NCI-H146 (cell line): ENCODE data around the gene FAM114A1.
"Not testable (repeated sequence)": the region's sequence is repeated elsewhere in the genome, so short reads cannot be mapped to it uniquely, and the experiment has no call there.

Source experiments
- DNase-seq: peaks from one replicate; lab custom pipeline; 2025; lab: John Stamatoyannopoulos, UW

Gene FAM114A1

DNA sequence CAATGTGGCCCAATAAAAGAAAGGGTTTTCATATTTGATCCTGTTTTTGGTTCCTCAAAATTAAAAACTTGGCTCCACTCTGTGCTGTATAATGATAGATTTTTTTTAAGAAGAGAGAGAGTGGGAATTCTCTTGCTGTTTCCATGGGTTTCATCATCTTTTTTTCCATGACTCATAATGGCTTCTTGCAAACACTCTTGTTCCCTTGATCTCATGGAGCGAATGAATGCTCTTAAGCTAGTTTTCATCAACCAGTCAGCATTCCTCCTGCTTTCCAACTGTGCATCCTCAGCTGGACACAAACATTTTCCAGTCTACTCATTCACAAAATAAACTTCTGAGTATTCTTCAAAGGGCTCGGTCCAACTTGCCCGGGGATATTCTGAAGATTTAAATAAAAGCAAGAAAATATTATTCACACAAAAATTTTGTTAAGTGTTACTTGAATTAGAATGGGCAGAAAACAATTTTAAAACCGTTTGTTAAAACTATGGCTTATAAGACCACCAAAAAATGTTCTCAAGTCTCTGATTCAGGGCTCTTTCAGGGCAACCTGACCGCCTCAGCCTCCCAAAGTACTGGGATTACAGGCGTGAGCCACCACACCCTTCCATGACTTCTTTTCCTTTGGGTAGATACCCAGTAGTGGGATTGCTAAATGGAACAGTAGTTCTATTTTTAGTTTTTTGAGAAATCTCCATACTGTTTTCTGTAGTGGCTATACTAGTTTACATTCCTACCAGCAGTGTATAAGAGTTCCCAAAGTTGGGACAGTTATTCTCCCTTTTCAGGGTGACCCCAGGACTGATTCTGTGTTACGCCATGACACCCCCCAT lies 99.9 kb downstream of the FAM114A1 start:
- DNase-seq, result no peak

DNA sequence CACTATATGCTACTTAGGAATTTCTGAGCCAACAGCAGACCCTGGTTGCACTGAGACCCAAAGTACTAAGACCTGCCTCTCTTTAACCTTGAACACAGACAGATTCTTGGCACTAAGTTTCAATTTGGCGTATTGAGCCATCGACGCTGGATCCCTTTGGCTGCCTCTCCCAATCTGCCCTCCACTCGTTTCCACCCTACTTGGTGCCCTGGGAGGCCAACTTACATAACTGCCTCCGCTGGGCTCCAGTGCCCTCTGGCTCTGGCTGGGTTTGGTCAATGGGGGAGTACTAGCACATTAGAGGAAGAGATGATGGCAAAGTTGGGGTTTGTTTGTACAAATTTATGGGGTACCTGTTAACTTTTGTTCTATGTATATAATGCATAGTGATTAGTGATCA lies 101.1 kb downstream of the FAM114A1 start:
- DNase-seq, result no peak

DNA sequence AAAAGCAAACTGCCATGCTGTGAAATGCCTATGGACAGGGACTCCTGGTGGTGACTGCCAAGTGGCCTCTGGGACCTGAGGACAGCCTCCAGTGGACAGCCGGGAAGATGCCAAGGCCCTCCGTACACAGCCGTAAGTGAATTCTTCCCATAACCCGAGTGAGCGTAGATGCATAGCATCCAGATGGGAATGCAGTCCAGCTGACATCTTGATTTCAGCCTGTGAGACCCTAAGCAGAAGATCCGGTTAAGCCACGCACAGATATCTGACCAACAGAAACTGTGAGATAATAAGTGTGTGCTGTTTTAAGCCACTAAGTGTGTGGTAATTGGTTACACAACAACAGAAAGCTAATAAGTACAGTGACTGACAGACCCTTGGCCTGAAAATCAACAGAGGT lies 108.7 kb downstream of the FAM114A1 start:
- no peak for DNase-seq

DNA sequence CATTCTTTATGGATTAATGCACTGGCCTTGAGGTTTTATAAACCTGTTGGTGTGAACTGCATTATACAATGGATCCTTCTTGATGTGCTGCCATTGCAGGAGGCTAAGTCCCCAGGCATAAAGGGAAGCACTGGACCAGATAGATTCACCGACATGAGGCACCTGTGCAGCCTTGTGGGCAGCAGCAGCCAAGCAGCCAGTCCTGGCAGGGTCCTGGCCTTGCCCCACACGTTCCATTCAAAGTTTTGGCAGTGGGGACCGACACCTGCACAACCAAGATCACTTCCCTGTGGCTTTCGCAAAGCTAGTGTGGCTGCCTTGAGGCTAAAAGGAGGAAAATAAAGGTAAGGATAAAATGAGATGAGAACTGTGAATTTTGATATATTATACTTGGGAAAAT lies 111.5 kb downstream of the FAM114A1 start:
- no peak for DNase-seq

DNA sequence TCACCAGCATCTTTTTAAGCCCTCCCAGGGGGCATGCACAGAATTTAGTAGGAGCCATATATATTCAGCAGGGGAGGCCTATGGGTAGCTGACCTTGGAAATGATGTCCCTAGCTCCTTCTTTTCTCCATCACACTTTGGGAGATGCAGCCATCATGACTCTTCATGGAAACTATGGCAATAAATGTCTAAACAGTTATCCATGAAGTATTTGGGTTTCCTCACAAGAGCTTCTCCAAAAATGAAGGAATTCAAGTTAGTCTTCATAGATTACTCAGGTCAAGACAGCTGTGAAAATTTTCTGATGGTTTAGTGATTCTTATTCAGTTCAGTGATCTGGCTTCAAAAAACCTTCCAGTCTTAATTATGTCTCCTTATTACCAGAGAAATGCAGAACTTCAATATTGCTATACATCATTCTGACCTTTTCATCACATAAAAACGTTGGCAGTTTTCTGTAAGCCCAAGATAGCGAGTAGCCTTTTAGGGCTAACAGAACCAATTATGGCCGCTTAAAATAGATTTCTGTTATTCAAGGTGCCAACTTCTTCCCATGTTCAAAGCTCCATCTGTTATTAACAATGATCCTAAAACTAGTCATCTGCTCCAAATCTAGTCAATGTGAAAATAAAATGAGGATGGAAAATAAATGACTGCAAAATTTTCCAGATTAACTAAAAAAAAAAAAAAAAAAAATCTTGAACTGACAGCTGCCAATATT lies 112.1 kb downstream of the FAM114A1 start:
- no peak for DNase-seq

DNA sequence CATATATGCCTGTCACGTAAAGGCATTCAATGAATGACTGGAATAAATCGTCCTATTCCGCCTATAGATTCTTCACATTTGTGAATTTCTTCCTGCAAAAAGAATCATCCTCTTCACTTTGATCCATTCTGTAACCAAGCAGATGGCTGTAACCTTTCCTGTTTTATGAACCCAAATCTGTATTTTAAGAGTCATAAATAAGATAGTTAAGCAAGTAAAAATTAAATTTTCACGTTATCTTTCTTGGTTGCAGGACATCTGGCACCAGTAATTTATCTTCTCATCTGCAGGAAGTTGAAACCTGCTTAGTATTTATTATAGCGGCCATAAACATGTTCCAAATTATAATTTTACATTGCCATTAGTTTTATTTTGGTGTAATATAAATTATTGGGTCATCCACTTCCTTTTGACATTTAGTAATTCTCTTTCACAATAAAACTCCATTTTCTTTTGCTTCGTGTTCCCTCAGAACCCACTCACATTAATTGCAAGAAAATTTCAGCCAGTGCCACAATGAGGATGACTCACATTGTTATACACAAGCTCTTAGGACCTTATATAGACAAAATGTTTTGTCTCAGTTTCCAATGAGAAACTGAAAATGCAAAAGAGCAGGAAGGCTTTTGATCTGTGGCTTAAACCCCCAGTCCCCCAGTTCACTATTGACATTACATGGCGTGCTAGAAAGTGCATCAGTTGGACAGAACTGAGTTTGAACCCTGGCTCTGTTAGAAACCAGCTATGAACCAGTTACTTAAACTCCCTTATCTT lies 113.5 kb downstream of the FAM114A1 start:
- no peak for DNase-seq

DNA sequence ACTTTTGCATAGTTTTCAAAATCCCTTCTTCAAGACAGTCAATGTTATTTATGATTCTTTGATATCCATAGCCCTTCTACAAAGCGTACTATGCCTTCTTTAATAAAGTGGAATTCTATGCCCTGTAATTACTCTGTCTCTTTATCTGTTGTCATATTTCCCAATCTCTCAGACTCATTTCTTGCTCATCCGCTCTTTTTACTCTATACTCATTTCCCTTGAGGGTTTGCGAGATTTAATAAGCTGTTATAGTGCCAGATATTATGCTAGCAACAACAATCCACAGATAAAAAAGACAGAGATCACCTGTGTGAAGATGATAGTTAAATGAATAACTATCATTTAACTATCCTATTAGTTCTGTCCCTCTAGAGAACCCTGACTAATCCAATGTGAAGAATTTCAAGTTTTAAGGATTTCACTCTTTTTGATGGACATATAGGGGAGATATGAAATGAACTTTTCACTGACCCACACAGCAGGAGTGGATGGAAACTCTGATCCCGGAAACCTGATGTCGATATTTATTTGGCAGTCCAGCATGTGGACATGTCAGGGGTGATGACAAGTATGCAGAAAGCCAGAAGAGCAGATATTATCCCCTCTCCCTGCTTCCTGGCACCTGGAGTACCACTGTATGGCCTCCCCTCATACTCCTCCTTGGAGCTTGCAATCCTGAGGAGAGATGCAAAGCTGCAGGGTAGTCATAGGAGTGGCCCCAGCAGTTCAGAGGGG lies 114.9 kb downstream of the FAM114A1 start:
- no peak for DNase-seq

DNA sequence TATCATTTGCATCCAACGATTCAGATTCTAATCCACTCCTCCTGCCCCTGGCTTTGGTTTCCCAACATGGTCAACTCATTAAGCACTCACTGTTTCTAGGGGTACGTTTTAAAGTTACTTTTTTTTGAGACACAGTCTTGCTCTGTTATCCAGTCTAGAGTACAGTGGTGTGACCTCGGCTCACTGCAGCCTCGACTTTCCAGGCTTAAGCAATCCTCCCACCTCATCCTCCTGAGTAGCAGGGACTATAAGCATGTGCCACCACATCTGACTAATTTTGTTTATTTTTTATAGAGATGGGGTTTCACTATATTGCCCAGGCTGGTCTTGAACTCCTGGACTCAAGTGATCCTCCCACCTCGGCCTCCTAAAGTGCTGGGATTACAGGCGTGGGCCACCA lies 115.7 kb downstream of the FAM114A1 start:
- no peak for DNase-seq

DNA sequence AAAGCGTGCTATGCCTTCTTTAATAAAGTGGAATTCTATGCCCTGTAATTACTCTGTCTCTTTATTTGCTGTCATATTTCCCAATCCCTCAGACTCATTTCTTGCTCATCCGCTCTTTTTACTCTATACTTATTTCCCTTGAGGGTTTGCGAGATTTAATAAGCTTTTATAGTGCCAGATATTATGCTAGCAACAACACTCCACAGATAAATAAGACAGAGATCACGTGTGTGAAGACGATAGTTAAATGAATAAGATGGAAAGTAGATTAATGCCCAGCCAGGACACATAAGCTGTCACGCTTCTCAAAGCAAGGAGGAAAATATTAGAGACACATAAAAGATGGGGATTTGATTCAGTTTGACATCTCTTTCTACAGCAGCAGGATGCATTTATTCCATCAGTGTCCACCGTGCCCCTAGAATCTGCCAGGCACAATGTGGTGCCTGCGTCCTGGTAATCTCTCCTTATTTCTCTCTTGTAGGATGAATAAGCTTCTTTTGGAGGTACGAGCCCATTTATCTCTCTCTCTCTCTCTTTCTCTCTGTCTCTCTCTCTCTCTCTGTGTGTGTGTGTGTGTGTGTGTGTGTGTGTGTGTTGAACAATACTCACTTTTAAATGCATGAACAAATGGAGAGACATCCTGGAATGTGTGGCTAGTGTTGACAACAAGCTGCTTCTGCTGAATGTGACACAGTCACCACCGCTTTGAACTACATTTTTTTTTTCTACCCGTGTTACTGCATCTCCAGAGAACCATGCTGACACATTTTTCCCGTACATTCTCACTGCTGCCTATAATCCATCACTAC lies 116.4 kb downstream of the FAM114A1 start:
- DNase-seq, result no peak

DNA sequence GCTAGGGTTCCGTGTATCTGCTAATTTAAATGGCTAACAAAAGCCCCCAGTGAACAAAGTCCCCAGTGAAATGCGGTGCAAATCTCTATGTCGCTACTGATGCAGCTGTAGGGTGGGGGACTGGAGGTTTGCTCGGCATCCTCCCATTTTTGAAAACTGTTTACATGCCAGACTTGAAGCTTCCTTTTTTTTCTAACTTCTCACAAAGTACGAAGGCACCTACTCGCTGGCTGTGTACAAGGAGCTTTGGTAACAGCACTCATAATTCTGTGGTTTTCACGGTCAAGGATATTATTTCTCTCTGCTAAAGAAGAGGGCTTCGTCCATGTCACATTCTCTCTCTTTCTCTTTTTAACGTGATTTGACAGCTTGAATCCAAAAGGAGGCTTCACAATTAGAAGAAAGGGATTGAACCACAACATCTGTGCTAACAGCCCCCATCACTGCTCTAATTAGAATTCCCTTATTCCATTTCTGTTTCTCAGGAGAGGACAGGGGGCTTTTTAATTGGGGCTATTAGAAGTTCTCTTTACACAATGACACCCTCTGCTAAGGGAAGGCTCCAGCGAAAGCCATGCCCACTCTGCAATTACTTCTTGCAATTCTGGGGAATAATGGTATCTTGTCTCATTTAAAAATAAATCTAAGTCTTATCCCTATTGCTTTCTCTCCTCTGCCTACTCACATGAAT lies 117.9 kb downstream of the FAM114A1 start:
- DNase-seq, result no peak

DNA sequence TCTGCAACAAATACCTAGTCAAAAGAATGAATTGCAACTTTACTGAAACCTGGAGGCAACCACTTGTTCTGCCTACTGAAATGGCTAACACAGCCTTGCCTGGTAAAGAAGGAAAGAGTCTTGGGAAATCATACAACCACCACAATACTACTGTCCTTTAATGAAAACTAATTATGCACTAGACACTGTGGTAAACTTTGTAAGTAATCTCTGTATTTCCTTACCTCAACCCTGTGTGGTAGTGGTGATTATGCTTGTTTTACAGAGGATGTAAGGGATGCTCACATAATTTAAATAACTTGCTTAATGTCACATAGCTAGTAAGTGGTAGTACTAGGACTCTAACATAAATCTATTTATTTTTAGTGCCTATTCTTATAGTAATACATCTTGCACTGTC lies 119.9 kb downstream of the FAM114A1 start:
- no peak for DNase-seq

DNA sequence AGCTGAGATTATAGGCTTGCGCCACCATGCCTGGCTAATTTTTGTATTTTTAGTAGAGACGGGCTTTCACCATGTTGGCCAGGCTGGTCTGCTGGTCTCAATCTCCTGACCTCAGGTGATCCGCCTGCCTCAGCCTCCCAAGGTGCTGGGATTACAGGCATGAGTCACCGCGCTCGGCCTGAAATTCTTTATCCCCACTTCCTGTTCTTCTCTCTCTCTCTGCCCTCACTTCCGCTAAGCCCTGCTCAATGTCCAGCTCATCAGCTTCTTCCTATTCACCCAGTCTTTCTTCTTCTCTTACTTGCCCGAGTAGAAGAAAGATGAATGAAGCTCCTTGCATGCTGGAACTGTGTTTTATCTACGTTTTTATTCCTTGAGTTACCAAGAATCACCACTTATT lies 120.7 kb downstream of the FAM114A1 start:
- not testable (repeated sequence) for DNase-seq

DNA sequence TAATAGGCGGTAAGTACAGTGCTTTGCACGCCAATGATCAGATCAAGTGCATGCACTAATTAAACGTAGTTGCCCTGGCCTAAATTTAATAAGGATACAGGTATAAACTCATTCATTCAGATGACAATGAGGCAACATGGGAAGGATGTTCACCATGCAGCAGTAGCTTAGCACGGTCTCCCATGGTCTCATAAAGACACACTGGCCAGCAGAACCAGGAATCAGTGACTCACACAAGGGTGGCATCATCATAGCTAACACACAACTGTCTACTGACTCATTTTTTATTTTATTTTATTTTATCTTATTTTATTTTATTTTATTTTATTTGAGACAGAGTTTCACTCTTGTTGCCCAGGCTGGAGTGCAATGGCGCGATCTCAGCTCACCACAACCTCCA lies 121.9 kb downstream of the FAM114A1 start:
- DNase-seq, result no peak

DNA sequence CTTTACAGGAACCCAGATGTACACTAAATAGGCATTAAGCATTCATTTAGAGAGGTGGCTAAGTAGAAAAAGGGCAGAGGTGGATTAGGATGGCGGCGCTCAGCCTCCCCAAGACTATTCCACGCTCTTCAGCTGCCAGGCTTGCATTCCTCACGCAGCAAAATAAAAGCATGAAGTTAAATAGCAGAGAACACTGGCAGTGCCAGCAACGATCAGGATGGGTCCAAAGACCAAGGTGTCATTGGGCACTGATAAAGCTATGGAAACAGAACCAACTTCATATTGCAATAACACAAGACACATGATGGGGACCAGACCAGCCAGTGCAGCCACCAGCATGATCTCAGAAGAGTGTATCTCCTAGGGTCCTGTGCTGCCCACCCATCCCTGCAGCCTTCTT lies 122.6 kb downstream of the FAM114A1 start:
- DNase-seq, result no peak

DNA sequence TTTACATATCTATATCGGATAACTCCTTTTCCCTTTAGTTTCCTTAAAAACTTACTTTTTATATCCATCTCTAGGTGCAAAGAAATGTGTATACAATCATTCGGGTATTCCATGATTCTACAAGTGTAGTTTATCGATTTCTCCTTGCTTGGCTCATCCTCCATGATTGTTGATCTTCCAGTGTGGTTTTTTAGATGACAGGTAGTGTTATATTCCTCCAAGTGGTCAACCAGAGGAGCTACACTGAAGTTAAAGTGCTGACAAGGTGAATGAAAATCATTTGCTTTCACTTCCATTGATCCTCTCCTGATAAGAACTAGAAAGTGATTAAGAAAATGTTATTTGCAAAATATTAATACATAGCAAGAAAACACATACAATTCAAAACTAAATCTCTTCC lies 126.1 kb downstream of the FAM114A1 start:
- DNase-seq, result no peak

DNA sequence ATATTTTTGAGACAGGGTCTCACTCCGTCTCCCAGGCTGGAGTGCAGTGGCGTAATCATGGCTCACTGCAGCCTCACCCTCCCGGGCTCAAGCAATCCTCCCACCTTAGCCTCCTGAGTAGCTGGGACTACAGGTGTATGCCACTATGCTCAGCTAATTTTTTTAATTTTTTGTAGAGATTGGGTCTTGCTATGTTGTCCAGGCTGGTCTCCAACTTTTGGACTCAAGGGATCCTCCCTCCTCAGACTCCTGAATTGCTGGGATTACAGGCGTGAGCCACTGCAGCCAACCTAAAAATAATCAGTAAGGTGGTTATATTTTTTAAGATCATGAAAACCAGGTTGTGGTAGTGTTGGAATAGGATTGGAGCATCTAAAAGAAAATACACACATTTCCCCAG lies 126.5 kb downstream of the FAM114A1 start:
- no peak for DNase-seq
